Osteoblast (primary cell): ENCODE results near the gene GALNS. TPM values are rescaled to one million over a fixed set of nuclear protein-coding genes. Genes with fewer than 3 reads are reported as not detected.

Experiments
- DNase-seq: peaks from one replicate; pipeline ENCODE4 v3.0.0; 2011; ENCODE audit warnings: low spot score, mixed read lengths; ENCODE audit not compliant: insufficient read length; ENCODE audit errors: missing footprints
- H2AFZ ChIP-seq: 2 replicates; pipeline ENCODE4 v1.6.0; 2011; ENCODE audit warnings: mild to moderate bottlenecking, low read length
- H3K27ac ChIP-seq: 2 replicates; pipeline ENCODE4 v1.5.1; 2011; ENCODE audit warnings: mild to moderate bottlenecking, low read depth, low read length, moderate library complexity
- H3K27me3 ChIP-seq: 2 replicates; pipeline ENCODE4 v1.6.0; 2012; ENCODE audit warnings: mild to moderate bottlenecking, control low read depth, inconsistent platforms, low read length, moderate library complexity; ENCODE audit not compliant: insufficient read depth
- H3K36me3 ChIP-seq: 2 replicates; pipeline ENCODE4 v1.5.1; 2011; ENCODE audit warnings: mild to moderate bottlenecking, low read length, control low read depth, moderate library complexity; ENCODE audit not compliant: insufficient read depth
- H3K4me1 ChIP-seq: 2 replicates; pipeline ENCODE4 v1.5.1; 2011; ENCODE audit warnings: mild to moderate bottlenecking, low read length, control low read depth, moderate library complexity; ENCODE audit not compliant: insufficient read depth
- H3K4me2 ChIP-seq: 2 replicates; pipeline ENCODE4 v1.6.0; 2011; ENCODE audit warnings: mild to moderate bottlenecking, low read length; ENCODE audit not compliant: insufficient read depth
- H3K4me3 ChIP-seq: fragments of 200-600 bp; sonication (generic); 3 replicates; pipeline ENCODE4 v1.5.1; 2012; ENCODE audit warnings: mild to moderate bottlenecking, low read length, inconsistent platforms; ENCODE audit not compliant: insufficient read depth
- H3K79me2 ChIP-seq: 2 replicates; pipeline ENCODE4 v1.6.0; 2012; ENCODE audit warnings: mild to moderate bottlenecking, low read length, control low read depth, inconsistent platforms; ENCODE audit not compliant: insufficient read depth
- H3K9me3 ChIP-seq: 2 replicates; pipeline ENCODE4 v1.5.1; 2011; ENCODE audit warnings: low read depth, low read length, control low read depth
- H4K20me1 ChIP-seq: 2 replicates; pipeline ENCODE4 v1.6.0; 2012; ENCODE audit warnings: mild to moderate bottlenecking, low read length, control low read depth; ENCODE audit not compliant: insufficient read depth
- total RNA-seq: library from RNA; depleted of rRNA; stranded (reverse); fragments of >200 nt; gene quantifications from 2 replicates; pipeline ENCODE4 v1.2.3, GENCODE V29; 2012
- TF ChIP-seq, protein P1 (sequence below): IDR thresholded peaks from 2 replicates; pipeline ENCODE4 v1.5.1; 2011; ENCODE audit warnings: mild to moderate bottlenecking, low read depth, low read length, moderate library complexity; ENCODE audit errors: extremely low read depth

The GALNS gene
- total RNA-seq, 1 donor, result 48.1 TPM

DNA sequence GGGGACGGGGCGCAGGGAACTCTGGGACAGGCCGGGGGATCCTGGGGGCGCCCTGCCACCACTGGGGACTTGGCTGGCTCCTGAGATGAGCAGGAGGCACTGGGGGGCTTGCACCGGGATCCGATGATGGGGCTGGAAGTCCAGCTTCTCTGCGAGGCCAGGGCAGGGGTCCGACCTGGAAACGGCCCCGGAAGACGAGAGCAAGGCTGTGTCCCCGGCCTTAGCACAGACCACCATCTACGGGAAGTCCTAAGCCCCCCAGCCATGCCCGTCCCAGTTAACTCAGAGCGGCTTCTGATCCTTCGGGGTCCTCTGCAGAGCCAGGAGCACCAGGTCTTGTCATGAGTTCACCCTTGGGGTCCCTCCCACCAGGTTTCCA, 52.6 kb downstream of the GALNS start:
- H3K4me2 ChIP-seq, result peak overlapping the region; percentile 87
- peak overlapping the region; percentile 80 for H3K4me3 ChIP-seq
- peak overlapping the region; percentile 62 for H2AFZ ChIP-seq

DNA sequence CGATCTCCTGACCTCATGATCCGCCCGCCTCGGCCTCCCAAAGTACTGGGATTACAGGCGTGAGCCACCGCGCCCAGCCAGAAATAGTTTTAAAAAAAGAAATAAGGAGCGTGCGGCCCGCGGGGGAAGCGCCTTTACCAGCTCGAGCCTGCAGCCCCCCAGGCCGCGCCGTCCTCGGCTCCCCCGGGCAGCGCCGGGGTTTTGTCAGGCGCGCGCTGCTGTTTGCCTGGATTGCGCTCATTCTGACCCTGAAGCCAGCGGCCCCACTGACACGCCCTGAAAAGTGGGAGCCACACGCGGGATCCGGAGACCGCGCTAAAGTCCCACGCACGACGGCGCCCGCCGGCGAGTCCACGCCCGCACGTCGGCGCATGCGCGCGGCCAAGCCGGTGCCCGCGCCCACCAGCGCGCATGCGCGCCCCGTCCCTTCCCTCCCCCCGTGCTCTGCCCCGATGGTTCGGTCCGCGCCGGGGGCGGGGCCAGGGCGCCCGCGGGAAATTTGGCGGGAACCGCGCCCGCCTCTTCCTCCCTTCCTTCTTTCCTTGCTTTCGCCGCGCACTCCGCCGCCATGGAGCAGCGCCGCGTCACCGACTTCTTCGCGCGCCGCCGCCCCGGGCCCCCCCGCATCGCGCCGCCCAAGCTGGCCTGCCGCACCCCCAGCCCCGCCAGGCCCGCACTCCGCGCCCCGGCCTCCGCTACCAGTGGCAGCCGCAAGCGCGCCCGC, 53.3 kb downstream of the GALNS start, which contains the start of gene CDT1:
Gene CDT1 (plus strand): TSS at position 526 of the 724 bp plus-strand sequence. CDS start 43 bp downstream, at position 569.
- TF ChIP-seq, protein P1, sequence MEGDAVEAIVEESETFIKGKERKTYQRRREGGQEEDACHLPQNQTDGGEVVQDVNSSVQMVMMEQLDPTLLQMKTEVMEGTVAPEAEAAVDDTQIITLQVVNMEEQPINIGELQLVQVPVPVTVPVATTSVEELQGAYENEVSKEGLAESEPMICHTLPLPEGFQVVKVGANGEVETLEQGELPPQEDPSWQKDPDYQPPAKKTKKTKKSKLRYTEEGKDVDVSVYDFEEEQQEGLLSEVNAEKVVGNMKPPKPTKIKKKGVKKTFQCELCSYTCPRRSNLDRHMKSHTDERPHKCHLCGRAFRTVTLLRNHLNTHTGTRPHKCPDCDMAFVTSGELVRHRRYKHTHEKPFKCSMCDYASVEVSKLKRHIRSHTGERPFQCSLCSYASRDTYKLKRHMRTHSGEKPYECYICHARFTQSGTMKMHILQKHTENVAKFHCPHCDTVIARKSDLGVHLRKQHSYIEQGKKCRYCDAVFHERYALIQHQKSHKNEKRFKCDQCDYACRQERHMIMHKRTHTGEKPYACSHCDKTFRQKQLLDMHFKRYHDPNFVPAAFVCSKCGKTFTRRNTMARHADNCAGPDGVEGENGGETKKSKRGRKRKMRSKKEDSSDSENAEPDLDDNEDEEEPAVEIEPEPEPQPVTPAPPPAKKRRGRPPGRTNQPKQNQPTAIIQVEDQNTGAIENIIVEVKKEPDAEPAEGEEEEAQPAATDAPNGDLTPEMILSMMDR, result no peak
- peak; percentile 100 for DNase-seq

More for the DNA sequence above, 52.6 kb downstream of the GALNS start:
- Histone ChIP-seq H3K27me3 (no peaks in the 10 kb centered on the region), H3K79me2 (peaks cover 10% of the 10 kb centered on the region), H3K9me3 (no peaks in the 10 kb centered on the region), H3K4me1 (peaks cover 12% of the 10 kb centered on the region), H4K20me1 (no peaks in the 10 kb centered on the region), H3K27ac (no peak overlapping the region), H3K36me3 (peaks cover 19% of the 10 kb centered on the region)
- TF ChIP-seq, protein P1, result no peak
- no peak for DNase-seq

GRCh38 chr16:88800277-88800592, 56.5 kb downstream of the GALNS start:
- H3K4me3 ChIP-seq, result no peak overlapping the region
- no peaks in the 10 kb centered on the region for H3K27me3 ChIP-seq
- DNase-seq, result peak; percentile 66
- no peaks in the 10 kb centered on the region for H3K9me3 ChIP-seq
- no peak overlapping the region for H3K4me2 ChIP-seq
- H3K36me3 ChIP-seq, result no peaks in the 10 kb centered on the region
- H3K79me2 ChIP-seq, result peaks cover 9% of the 10 kb centered on the region
- TF ChIP-seq, protein P1, result no peak
- peaks cover 12% of the 10 kb centered on the region for H3K4me1 ChIP-seq
- no peak overlapping the region for H2AFZ ChIP-seq
- no peaks in the 10 kb centered on the region for H4K20me1 ChIP-seq
- no peak overlapping the region for H3K27ac ChIP-seq

More for the DNA sequence above, 53.3 kb downstream of the GALNS start, which contains the start of gene CDT1:
- Histone ChIP-seq H3K27me3 (no peaks in the 10 kb centered on the region), H3K9me3 (no peaks in the 10 kb centered on the region), H3K4me1 (peaks cover 12% of the 10 kb centered on the region), H4K20me1 (no peaks in the 10 kb centered on the region), H3K79me2 (peaks cover 9% of the 10 kb centered on the region), H3K36me3 (peaks cover 12% of the 10 kb centered on the region), H3K4me3 (peak within 1 kb of the TSS; percentile 80), H2AFZ (peak within 1 kb of the TSS; percentile 74), H3K27ac (peak within 1 kb of the TSS; percentile 37), H3K4me2 (peak within 1 kb of the TSS; percentile 87)

- Histone ChIP-seq H3K9me3 (no peaks in the 10 kb centered on the region), H3K36me3 (no peaks in the 10 kb centered on the region), H2AFZ (no peak overlapping the region), H3K4me2 (no peak overlapping the region), H3K27me3 (no peaks in the 10 kb centered on the region), H4K20me1 (no peaks in the 10 kb centered on the region), H3K27ac (no peak overlapping the region), H3K4me3 (no peak overlapping the region), H3K4me1 (peaks cover 7% of the 10 kb centered on the region), H3K79me2 (peaks cover 7% of the 10 kb centered on the region)
- peak; percentile 63 for DNase-seq
- TF ChIP-seq, protein P1, result no peak
Measured at GRCh38 chr16:88799569-88800276, 57.0 kb downstream of the GALNS start.
